Measurements from ENCODE around the gene SLC38A8.

DNA sequence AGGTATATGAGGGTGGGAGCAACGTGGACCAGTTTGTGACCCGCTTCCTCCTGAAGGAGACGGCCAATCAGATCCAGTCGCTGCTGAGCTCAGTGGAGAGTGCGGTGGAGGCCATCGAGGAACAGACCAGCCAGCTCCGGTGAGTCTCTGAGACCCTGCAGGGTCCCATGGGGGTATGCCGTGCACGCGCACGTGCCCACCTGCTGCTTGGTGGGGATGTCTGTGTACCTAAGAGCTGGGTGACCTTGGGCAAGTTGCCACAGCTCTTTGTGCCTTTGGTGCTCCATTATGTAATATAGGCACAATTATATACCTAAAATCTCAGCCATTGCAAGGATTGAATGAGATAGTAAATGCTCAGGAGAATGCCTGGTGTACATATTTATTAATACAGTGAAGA lies 52.1 kb downstream of the SLC38A8 start:
- no peak for TF ChIP-seq POLR2A (IDR thresholded peaks at IDR 0.05)
- TF ChIP-seq, protein P1, sequence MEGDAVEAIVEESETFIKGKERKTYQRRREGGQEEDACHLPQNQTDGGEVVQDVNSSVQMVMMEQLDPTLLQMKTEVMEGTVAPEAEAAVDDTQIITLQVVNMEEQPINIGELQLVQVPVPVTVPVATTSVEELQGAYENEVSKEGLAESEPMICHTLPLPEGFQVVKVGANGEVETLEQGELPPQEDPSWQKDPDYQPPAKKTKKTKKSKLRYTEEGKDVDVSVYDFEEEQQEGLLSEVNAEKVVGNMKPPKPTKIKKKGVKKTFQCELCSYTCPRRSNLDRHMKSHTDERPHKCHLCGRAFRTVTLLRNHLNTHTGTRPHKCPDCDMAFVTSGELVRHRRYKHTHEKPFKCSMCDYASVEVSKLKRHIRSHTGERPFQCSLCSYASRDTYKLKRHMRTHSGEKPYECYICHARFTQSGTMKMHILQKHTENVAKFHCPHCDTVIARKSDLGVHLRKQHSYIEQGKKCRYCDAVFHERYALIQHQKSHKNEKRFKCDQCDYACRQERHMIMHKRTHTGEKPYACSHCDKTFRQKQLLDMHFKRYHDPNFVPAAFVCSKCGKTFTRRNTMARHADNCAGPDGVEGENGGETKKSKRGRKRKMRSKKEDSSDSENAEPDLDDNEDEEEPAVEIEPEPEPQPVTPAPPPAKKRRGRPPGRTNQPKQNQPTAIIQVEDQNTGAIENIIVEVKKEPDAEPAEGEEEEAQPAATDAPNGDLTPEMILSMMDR (IDR thresholded peaks at IDR 0.05): no peak
